Measurements from ENCODE around the gene MYO1E.

The MYO1E gene

DNA sequence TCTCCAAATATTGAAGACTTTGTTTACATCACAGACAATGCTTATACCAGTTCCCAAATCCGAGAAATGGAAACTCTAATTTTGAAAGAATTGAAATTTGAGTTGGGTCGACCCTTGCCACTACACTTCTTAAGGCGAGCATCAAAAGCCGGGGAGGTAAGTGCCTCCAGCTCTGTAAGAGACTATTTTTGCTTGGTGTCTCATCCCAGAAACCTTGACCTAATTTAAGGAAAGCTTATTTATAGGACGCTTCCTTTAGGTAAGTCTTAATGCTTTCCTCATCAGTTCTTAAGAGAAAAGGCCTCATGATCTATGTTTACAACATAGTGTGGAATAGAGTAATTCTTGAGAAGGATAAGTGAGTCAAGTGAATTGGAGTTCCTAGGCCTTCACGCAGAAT is 255.9 kb downstream of the MYO1E start:
- TF ChIP-seq POLR2AphosphoS5 (IDR thresholded peaks at IDR 0.05; ENCODE audit: low read depth, low read length) (no peak), POLR2A (IDR thresholded peaks at IDR 0.05; ENCODE audit: low read depth, low read length) (no peak), PAX5 (IDR thresholded peaks at IDR 0.05; ENCODE audit: insufficient read depth, low read length, severe bottlenecking) (no peak), SPI1 (IDR thresholded peaks at IDR 0.05; ENCODE audit: low read depth, low read length) (no peak)
- FAIRE-seq (no peak), DNase-seq (ENCODE audit: insufficient read length, low spot score) (no peak)

DNA sequence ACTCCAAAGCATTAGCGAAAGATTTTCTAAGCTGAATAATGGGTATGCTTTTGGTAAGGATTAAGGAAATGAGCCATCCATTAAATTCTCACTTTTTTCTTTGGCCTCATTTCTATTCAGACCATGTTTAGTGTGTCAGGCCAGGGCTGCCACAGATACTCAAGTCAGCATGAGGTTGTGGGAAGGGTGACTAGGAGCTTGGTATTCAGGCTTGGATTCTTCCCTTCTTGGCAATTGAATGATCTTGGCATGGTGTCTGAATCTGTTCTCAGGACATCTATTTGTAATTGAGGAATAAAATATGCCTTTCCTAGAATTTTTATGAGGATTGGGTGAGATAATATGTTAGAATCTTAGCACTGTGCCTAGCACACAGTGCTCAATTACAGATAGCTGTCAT is 256.5 kb downstream of the MYO1E start:
- TF ChIP-seq POLR2A (IDR thresholded peaks at IDR 0.05; ENCODE audit: low read depth, low read length) (no peak), PAX5 (IDR thresholded peaks at IDR 0.05; ENCODE audit: insufficient read depth, low read length, severe bottlenecking) (no peak), POLR2AphosphoS5 (IDR thresholded peaks at IDR 0.05; ENCODE audit: low read depth, low read length) (no peak), POU2F2 (IDR thresholded peaks at IDR 0.05; ENCODE audit: low read depth, low read length) (no peak), SPI1 (IDR thresholded peaks at IDR 0.05; ENCODE audit: low read depth, low read length) (no peak), TAF1 (IDR thresholded peaks at IDR 0.05; ENCODE audit: low read depth, low read length) (no peak)
- no peak for DNase-seq (ENCODE audit: insufficient read length, low spot score)
- FAIRE-seq, result no peak

DNA sequence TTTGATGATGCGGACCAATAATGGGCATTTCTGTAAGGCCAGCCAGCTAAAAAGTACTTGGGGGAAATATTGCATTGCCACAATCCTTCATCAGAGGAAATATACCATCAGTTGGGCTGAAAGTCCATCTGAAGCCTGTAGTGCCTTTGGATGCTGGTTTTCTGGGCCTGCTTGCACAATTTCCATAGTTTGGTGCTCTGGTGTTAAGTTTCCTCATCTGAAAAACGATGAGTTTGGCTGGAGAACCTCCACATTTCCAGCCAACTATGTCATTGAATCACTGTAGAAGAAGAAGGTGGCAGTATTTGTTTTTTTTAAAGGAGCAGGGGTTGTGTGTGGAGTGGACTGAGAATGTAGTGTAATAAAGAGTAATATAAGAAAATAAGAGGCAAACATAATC is 257.6 kb downstream of the MYO1E start:
- DNase-seq (ENCODE audit: insufficient read length, low spot score) (no peak), FAIRE-seq (no peak)
- no peak for TF ChIP-seq POLR2AphosphoS5 (IDR thresholded peaks at IDR 0.05; ENCODE audit: low read depth, low read length)
- no peak for TF ChIP-seq SPI1 (IDR thresholded peaks at IDR 0.05; ENCODE audit: low read depth, low read length)
- TF ChIP-seq TAF1 (IDR thresholded peaks at IDR 0.05; ENCODE audit: low read depth, low read length), result no peak
- TF ChIP-seq POLR2A (IDR thresholded peaks at IDR 0.05; ENCODE audit: low read depth, low read length), result no peak

DNA sequence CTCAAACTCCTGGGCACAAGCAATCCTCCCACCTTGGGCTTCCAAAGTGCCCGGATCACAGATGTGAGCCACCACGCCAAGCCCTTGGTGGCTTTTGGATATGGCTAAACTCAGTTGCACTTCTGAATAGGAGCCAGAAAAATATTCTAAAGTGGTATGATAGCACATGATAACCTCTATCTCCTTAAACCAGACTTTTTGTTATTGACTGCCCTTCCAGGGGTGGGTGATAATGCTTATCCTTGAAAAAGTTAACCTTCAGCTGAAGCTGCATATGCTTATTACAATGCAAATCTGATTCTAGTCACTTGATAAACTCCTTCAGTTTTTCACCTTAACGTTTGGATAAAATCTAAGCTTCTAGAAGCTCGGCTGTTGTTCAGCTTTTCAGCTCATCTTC is 261.4 kb downstream of the MYO1E start:
- TF ChIP-seq TAF1 (IDR thresholded peaks at IDR 0.05; ENCODE audit: low read depth, low read length), result no peak
- no peak for TF ChIP-seq POLR2A (IDR thresholded peaks at IDR 0.05; ENCODE audit: low read depth, low read length)
- TF ChIP-seq POLR2AphosphoS5 (IDR thresholded peaks at IDR 0.05; ENCODE audit: low read depth, low read length), result no peak
- no peak for TF ChIP-seq POU2F2 (IDR thresholded peaks at IDR 0.05; ENCODE audit: low read depth, low read length)
- no peak for TF ChIP-seq SPI1 (IDR thresholded peaks at IDR 0.05; ENCODE audit: low read depth, low read length)
- FAIRE-seq (no peak), DNase-seq (ENCODE audit: insufficient read length, low spot score) (no peak)

DNA sequence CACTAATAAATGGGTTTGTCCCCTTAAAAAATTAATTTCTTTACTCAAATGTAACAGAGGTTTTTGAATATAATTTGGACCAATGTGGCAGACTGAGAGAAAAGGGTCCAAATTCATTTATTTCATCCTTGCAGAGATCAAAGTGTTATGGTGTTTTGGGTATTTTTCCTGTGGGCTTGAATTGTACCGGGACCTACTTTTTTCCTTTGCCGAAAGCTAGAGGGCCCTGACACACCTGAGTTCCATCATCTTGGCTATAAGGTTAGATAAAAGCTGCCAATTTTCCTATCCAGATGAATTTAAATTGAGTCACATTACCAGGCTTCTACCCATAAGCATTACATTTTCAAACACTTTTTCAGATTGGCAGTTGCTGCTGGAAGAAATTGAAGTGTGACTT is 266.8 kb downstream of the MYO1E start:
- FAIRE-seq (no peak), DNase-seq (ENCODE audit: insufficient read length, low spot score) (no peak)
- TF ChIP-seq POLR2A (IDR thresholded peaks at IDR 0.05; ENCODE audit: low read depth, low read length) (no peak), POLR2AphosphoS5 (IDR thresholded peaks at IDR 0.05; ENCODE audit: low read depth, low read length) (no peak), SPI1 (IDR thresholded peaks at IDR 0.05; ENCODE audit: low read depth, low read length) (no peak), POU2F2 (IDR thresholded peaks at IDR 0.05; ENCODE audit: low read depth, low read length) (no peak), TAF1 (IDR thresholded peaks at IDR 0.05; ENCODE audit: low read depth, low read length) (no peak), PAX5 (IDR thresholded peaks at IDR 0.05; ENCODE audit: insufficient read depth, low read length, severe bottlenecking) (no peak)

DNA sequence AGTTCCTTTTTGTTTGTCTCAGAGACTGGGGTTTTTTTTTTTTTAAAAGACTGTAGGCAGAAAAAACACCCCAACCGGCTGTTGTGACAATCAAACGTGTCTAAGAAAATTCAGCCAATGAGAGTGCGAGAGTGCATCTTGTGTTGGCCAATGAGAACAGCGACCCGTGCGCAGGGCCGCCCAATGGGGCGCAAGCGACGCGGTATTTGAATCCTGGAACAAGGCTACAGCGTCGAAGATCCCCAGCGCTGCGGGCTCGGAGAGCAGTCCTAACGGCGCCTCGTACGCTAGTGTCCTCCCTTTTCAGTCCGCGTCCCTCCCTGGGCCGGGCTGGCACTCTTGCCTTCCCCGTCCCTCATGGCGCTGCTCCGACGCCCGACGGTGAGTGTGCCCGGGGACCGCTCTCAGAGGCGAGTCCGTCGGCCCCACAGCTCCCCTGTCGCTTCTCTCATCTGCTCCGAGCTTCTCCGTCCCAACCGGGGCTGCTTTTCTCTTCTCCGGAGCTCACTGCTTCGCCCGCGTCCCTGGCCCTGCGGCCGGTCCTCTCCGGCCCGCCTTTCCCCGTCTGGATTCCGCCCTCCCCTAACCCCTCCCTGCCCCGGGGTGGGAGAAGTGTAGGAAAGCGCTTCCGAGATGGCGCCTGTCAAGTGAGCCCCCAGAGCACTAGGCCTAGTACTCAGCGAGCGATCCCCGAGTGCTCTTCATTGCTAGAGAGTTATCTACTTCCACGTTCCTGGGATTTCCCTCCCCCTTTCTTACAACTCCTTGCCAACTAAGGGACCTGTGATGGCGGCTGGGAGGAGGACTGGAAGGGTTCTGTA is 267.5 kb downstream of the MYO1E start, which contains the start of gene CCNB2:
Gene CCNB2, plus strand, starts transcription at position 235 of the 821 bp plus-strand sequence. Its CDS starts 123 bp downstream, at position 358.
- TF ChIP-seq SPI1 (IDR thresholded peaks at IDR 0.05; ENCODE audit: low read depth, low read length) (no peak), POLR2A (IDR thresholded peaks at IDR 0.05; ENCODE audit: low read depth, low read length) (peak; percentile 89), POLR2AphosphoS5 (IDR thresholded peaks at IDR 0.05; ENCODE audit: low read depth, low read length) (peak; percentile 91), PAX5 (IDR thresholded peaks at IDR 0.05; ENCODE audit: insufficient read depth, low read length, severe bottlenecking) (no peak), POU2F2 (IDR thresholded peaks at IDR 0.05; ENCODE audit: low read depth, low read length) (peak; percentile 28; the same call in 1 of the 2 replicates), TAF1 (IDR thresholded peaks at IDR 0.05; ENCODE audit: low read depth, low read length) (0 out of 2 replicates have a peak, but pooled peaks have one; percentile 38)
- DNase-seq (ENCODE audit: insufficient read length, low spot score) (peak; percentile 85), FAIRE-seq (peak; percentile 97)

DNA sequence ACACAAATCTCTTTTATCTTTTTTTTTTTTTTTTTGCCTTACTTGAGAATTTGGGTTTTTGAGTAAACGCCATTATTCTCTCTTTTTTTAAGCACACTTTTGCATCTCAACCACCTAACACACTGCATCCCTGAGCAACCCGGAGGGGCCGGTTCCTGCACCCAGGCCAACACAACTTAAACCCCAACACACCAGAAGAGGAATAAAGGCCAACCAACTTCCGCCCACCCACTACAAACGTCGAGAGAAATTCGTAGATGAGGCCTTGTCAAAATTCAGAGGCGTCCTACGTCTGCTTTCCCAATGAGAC is 268.1 kb downstream of the MYO1E start:
- TF ChIP-seq SPI1 (IDR thresholded peaks at IDR 0.05; ENCODE audit: low read depth, low read length), result peak; percentile 60
- TF ChIP-seq POLR2AphosphoS5 (IDR thresholded peaks at IDR 0.05; ENCODE audit: low read depth, low read length), result no peak
- FAIRE-seq (no peak), DNase-seq (ENCODE audit: insufficient read length, low spot score) (no peak)

DNA sequence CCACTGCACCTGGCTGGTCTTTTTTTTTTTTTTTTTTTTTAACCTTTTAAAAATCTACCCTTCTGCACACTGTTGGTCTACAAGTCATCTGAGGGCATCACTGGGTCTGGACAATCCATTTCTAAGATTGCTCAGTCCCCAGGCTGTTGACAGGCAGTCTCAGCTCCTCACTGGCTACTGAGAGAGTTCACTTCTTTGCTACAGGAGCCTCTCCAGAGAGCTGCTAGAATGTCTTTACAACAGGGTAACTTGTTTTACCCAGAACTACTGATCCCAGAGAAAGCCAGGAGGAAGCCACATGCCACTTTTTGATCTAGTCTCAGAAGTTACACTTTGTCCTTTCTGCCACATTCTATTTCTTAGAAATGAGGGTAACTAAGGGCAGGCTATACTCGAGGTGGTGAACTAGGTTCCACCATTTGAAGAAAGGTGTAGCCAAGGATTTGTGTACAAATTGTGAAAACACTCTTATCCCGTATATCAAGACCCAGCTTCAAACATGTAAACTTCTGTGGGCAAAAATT is 273.4 kb downstream of the MYO1E start:
- FAIRE-seq (no peak), DNase-seq (ENCODE audit: insufficient read length, low spot score) (no peak)
- no peak for TF ChIP-seq POU2F2 (IDR thresholded peaks at IDR 0.05; ENCODE audit: low read depth, low read length)
- TF ChIP-seq POLR2AphosphoS5 (IDR thresholded peaks at IDR 0.05; ENCODE audit: low read depth, low read length), result no peak
- no peak for TF ChIP-seq PAX5 (IDR thresholded peaks at IDR 0.05; ENCODE audit: insufficient read depth, low read length, severe bottlenecking)
- TF ChIP-seq POLR2A (IDR thresholded peaks at IDR 0.05; ENCODE audit: low read depth, low read length), result no peak
- no peak for TF ChIP-seq TAF1 (IDR thresholded peaks at IDR 0.05; ENCODE audit: low read depth, low read length)
- TF ChIP-seq SPI1 (IDR thresholded peaks at IDR 0.05; ENCODE audit: low read depth, low read length), result no peak

DNA sequence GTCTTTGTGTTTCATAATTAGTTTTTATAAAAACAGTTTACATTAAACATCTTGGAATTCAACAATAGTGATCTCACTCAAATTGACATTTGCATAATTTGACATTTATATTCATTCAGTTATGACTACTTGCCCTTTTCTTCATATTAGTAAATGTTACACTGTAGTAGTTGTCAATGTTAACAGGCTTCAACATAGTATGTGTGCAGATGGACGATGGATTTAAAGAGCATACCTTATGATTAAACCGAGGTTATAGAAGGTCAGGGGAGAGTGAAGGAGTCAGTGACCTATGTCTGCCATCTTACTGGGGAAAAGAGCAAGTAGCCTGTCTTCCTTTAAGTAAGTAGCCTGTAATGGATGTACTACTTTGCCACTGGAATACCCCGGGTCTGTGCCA is 276.2 kb downstream of the MYO1E start:
- TF ChIP-seq PAX5 (IDR thresholded peaks at IDR 0.05; ENCODE audit: insufficient read depth, low read length, severe bottlenecking) (no peak), SPI1 (IDR thresholded peaks at IDR 0.05; ENCODE audit: low read depth, low read length) (no peak), TAF1 (IDR thresholded peaks at IDR 0.05; ENCODE audit: low read depth, low read length) (no peak), POLR2AphosphoS5 (IDR thresholded peaks at IDR 0.05; ENCODE audit: low read depth, low read length) (no peak), POLR2A (IDR thresholded peaks at IDR 0.05; ENCODE audit: low read depth, low read length) (no peak), POU2F2 (IDR thresholded peaks at IDR 0.05; ENCODE audit: low read depth, low read length) (no peak)
- FAIRE-seq (no peak), DNase-seq (ENCODE audit: insufficient read length, low spot score) (no peak)

DNA sequence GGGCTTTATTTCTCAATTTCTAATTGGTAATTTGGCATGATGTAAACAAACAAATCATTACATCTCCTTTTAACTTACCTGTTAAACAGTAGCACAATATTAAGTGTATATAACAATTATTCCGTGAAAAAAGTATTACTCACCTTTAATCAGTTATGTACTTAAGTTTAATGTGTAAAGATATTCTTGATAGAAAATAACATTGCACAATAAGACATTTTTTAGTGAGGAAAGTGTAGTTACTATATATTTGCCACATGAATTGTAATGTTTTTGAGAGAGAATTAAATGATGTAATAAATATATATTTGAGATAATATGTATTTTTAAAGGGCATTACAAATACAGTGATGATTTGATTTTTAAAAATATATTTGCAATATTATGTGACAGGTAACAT is 278.6 kb downstream of the MYO1E start:
- DNase-seq (ENCODE audit: insufficient read length, low spot score), result no peak
- no peak for TF ChIP-seq POLR2AphosphoS5 (IDR thresholded peaks at IDR 0.05; ENCODE audit: low read depth, low read length)
- no peak for TF ChIP-seq PAX5 (IDR thresholded peaks at IDR 0.05; ENCODE audit: insufficient read depth, low read length, severe bottlenecking)
- TF ChIP-seq POU2F2 (IDR thresholded peaks at IDR 0.05; ENCODE audit: low read depth, low read length), result no peak
- TF ChIP-seq TAF1 (IDR thresholded peaks at IDR 0.05; ENCODE audit: low read depth, low read length), result no peak
- TF ChIP-seq POLR2A (IDR thresholded peaks at IDR 0.05; ENCODE audit: low read depth, low read length), result no peak
- TF ChIP-seq SPI1 (IDR thresholded peaks at IDR 0.05; ENCODE audit: low read depth, low read length), result no peak
- FAIRE-seq, result no peak
